GM12875 (cell line): Measurements from ENCODE around the gene LRIT1.

Experiments used
- H3K4me3 ChIP-seq: one replicate; pipeline ENCODE4 v1.5.1; 2011; ENCODE audit warnings: low read depth, low read length, control low read depth
- CTCF ChIP-seq: IDR thresholded peaks from 2 replicates; pipeline ENCODE4 v1.5.1; 2011; ENCODE audit warnings: low read depth, mild to moderate bottlenecking, control low read depth, inconsistent platforms, low read length, moderate library complexity, borderline replicate concordance; ENCODE audit not compliant: insufficient read depth

Gene LRIT1

DNA sequence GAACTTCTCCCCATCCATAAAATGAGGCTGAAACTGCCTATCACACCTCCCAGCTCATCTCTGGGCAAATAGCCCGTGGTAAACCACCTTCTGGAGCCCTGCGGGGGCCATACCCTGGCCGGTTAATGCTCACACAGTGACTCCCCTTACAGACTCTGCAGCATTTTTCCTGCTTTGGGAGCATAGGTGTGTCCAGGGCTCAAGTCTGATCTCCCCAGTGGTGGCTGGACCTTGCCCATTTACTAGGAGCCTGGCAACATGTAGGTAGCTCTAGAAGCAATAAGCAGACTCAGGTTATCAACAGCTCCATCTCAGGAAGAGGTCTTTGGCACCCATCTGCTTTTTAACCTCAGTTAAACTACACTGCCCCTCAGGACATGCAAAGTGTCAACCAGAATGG, 52.5 kb downstream of the LRIT1 start:
- H3K4me3 ChIP-seq: no peak overlapping the region
- no peak for TF ChIP-seq CTCF

DNA sequence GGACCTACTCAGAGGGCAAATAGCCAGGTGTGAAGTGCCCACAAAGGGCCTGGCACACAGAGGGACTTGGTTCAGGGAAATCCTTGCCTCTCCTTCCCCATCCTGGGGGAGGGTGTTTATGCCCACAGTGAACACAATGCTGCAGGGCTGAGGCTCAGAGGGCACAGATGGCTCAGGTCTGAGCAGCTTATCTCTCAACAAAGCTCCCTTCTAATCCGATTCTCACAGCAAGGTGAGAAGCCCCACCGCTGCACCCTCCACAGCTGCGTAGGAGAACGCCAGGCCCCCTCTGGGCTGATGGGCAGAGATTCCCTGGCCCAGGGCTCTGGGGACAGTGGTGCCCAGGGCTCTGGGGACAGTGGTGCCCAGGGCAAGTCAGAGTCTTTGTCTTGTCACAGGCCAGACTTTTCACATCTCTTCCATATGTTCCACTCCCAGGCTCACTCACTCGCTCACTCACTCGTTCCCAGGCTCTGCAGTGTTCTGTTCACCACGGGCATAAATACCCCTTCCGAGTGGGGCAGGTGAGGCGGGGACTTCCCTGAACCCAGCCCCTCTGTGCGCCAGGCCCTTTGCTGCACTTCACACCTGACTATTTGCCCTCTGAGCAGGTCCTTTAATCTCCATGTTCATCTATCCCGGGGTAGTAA, 55.7 kb downstream of the LRIT1 start:
- H3K4me3 ChIP-seq: no peak overlapping the region
- TF ChIP-seq CTCF: no peak

DNA sequence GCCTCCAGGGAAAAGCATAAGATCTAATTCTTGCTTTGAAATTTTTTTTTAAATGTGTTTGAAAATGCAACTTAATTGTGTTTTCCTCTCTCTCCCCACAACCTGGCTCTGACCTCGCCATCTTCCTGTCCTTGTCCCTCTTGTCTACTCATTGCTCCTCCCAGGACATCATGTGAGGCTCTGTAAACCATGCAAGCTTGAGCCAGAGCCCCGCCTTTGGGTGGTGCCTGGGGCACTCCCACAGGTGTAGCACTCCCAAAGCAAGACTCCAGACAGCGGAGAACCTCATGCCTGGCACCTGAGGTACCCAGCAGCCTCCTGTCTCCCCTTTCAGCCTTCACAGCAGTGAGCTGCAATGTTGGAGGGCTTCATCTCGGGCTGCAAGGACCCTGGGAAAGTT, 56.8 kb downstream of the LRIT1 start:
- H3K4me3 ChIP-seq: no peak overlapping the region
- no peak for TF ChIP-seq CTCF

DNA sequence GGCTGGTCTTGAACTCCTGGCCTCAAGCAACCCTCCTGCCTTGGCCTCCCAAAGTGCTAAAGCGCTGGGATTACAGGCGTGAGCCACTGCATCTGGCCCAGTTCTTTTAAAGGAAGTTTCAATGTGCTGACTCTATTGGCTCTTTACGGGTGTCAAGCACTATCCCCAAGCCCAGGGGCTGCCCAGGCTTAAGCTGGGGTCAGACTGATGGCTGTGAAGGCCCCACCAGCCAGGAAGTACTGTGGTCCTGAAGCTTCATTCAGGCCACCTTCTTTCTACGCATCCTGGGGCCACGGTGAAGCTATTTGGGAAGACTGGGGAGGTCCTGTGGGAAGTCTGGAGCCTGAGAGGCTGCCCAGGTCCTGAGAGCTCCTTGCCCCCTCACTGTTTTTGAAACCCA, 59.7 kb downstream of the LRIT1 start:
- H3K4me3 ChIP-seq: no peak overlapping the region
- TF ChIP-seq CTCF: no peak
